Endometrial microvascular endothelial cells (primary cell): ENCODE measurements around the gene SNTB2. TPM values are rescaled to one million over a fixed set of nuclear protein-coding genes. Genes with fewer than 3 reads are reported as not detected.

Experiments
- total RNA-seq: library from RNA; depleted of rRNA; stranded (reverse); fragments of >200 nt; gene quantifications from one replicate; pipeline ENCODE4 v1.2.3, GENCODE V29; 2015; ENCODE audit errors: inconsistent ontology term

Gene SNTB2
- total RNA-seq, 1 donor from 2014 or later: 45.9 TPM

Other genes starting within 250 kb of the SNTB2 start
- not detected for gene HAS3, start 81.5 kb upstream of the SNTB2 start, total RNA-seq
- gene CHTF8, start 54.6 kb upstream of the SNTB2 start, total RNA-seq: 90.3 TPM
- gene UTP4, start 54.5 kb upstream of the SNTB2 start, total RNA-seq: 42.6 TPM
- 32.5 TPM for gene VPS4A, start 124.2 kb downstream of the SNTB2 start, total RNA-seq
- 29.5 TPM for gene PDF, start 143.4 kb downstream of the SNTB2 start, total RNA-seq
- 22.6 TPM for gene COG8, start 152.4 kb downstream of the SNTB2 start, total RNA-seq
- 55.0 TPM for gene NIP7, start 152.6 kb downstream of the SNTB2 start, total RNA-seq
- not detected for gene TMED6, start 164.6 kb downstream of the SNTB2 start, total RNA-seq
- 8.2 TPM for gene TERF2, start 198.8 kb downstream of the SNTB2 start, total RNA-seq
- 71.3 TPM for gene CYB5B, start 237.5 kb downstream of the SNTB2 start, total RNA-seq